OCI-LY1 (cell line): Measurements from ENCODE around the gene MYO16.

Experiments
- H2AFZ ChIP-seq: fragments of 200-600 bp; sonication (generic), shearing (Covaris generic); 2 replicates; pipeline ENCODE4 v1.6.0; 2014; ENCODE audit warnings: antibody characterized with exemption, mild to moderate bottlenecking, low read length
- H3F3A ChIP-seq: fragments of 200-600 bp; sonication (generic), shearing (Covaris generic); 2 replicates; pipeline ENCODE4 v1.6.0; 2014; ENCODE audit warnings: mild to moderate bottlenecking, antibody characterized with exemption, low read length, moderate library complexity; ENCODE audit not compliant: insufficient read depth
- H3K27ac ChIP-seq: fragments of 200-600 bp; sonication (generic); 2 replicates; pipeline ENCODE4 v1.5.1; 2014; ENCODE audit warnings: low read length, mixed run types, mild to moderate bottlenecking, low read depth; ENCODE audit not compliant: poor library complexity, severe bottlenecking
- H3K27me3 ChIP-seq: fragments of 200-600 bp; sonication (generic); 2 replicates; pipeline ENCODE4 v1.6.0; 2014; ENCODE audit warnings: antibody characterized with exemption, mild to moderate bottlenecking, low read length, moderate library complexity; ENCODE audit not compliant: insufficient read depth
- H3K36me3 ChIP-seq: fragments of 200-600 bp; sonication (generic); 2 replicates; pipeline ENCODE4 v1.6.1; 2014; ENCODE audit warnings: mild to moderate bottlenecking, antibody characterized with exemption, low read length, moderate library complexity, mixed read lengths; ENCODE audit not compliant: insufficient read depth
- H3K4me1 ChIP-seq: fragments of 200-600 bp; sonication (generic); 2 replicates; pipeline ENCODE4 v1.5.1; 2014; ENCODE audit warnings: mild to moderate bottlenecking, low read length, moderate library complexity; ENCODE audit not compliant: insufficient read depth, severe bottlenecking
- H3K4me2 ChIP-seq: fragments of 200-600 bp; sonication (generic), shearing (Covaris generic); 2 replicates; pipeline ENCODE4 v1.6.1; 2014; ENCODE audit warnings: low read length
- H3K4me3 ChIP-seq: fragments of 200-600 bp; sonication (generic); 2 replicates; pipeline ENCODE4 v1.5.1; 2014; ENCODE audit warnings: low read length, low read depth, mild to moderate bottlenecking, mixed read lengths; ENCODE audit not compliant: poor library complexity, severe bottlenecking
- H3K79me2 ChIP-seq: fragments of 200-600 bp; shearing (Covaris generic); 2 replicates; pipeline ENCODE4 v1.6.1; 2016; ENCODE audit warnings: mixed run types, low read length, mixed read lengths; ENCODE audit not compliant: insufficient read depth
- H3K9ac ChIP-seq: fragments of 200-600 bp; sonication (generic), shearing (Covaris generic); 2 replicates; pipeline ENCODE4 v1.6.1; 2014; ENCODE audit warnings: mild to moderate bottlenecking, low read length, mixed read lengths
- H3K9me2 ChIP-seq: fragments of 200-600 bp; sonication (generic), shearing (Covaris generic); 2 replicates; pipeline ENCODE4 v1.6.1; 2014; ENCODE audit warnings: low read depth, mild to moderate bottlenecking, low read length, mixed read lengths
- H3K9me3 ChIP-seq: fragments of 200-600 bp; shearing (Covaris generic); 2 replicates; pipeline ENCODE4 v1.6.1; 2014; ENCODE audit warnings: low read length, mixed read lengths
- H4K20me1 ChIP-seq: fragments of 200-600 bp; sonication (generic), shearing (Covaris generic); 2 replicates; pipeline ENCODE4 v1.6.0; 2016; ENCODE audit warnings: mild to moderate bottlenecking, low read length; ENCODE audit not compliant: insufficient read depth
- CTCF ChIP-seq: fragments of 200-600 bp; sonication (generic), shearing (Covaris generic); IDR thresholded peaks from 2 replicates; pipeline ENCODE4 v1.5.1; 2017; ENCODE audit warnings: mild to moderate bottlenecking, antibody characterized with exemption, low read length, moderate library complexity, mixed read lengths
- EZH2 ChIP-seq: fragments of 200-600 bp; sonication (generic), shearing (Covaris generic); IDR thresholded peaks from 2 replicates; pipeline ENCODE4 v1.8.0; 2017; ENCODE audit warnings: borderline replicate concordance, mixed run types, mild to moderate bottlenecking, antibody characterized with exemption, low read length, moderate library complexity, mixed read lengths

Gene MYO16

GRCh38 chr13:109246001-109246400 is 616.6 kb downstream of the MYO16 start:
- no peak overlapping the region for H3K4me3 ChIP-seq

GRCh38 chr13:109249780-109250528 is 620.5 kb downstream of the MYO16 start:
- H4K20me1 ChIP-seq: no peaks in the 10 kb centered on the region
- no peaks in the 10 kb centered on the region for H3K36me3 ChIP-seq
- H3K79me2 ChIP-seq: no peaks in the 10 kb centered on the region
- H3K4me3 ChIP-seq: no peak overlapping the region
- H3K9me3 ChIP-seq: no peaks in the 10 kb centered on the region; the same call in 1 of the 2 replicates
- H3K27ac ChIP-seq: no peak overlapping the region
- TF ChIP-seq EZH2 (no peak), CTCF (no peak)
- no peak overlapping the region for H2AFZ ChIP-seq
- H3K4me2 ChIP-seq: no peak overlapping the region
- no peaks in the 10 kb centered on the region for H3F3A ChIP-seq
- no peak overlapping the region for H3K9ac ChIP-seq
- no peaks in the 10 kb centered on the region for H3K27me3 ChIP-seq
- no peaks in the 10 kb centered on the region for H3K9me2 ChIP-seq
- H3K4me1 ChIP-seq: no peaks in the 10 kb centered on the region

More at GRCh38 chr13:109246001-109246400, 616.6 kb downstream of the MYO16 start:
- Histone ChIP-seq H3K4me2 (no peak overlapping the region), H2AFZ (no peak overlapping the region), H3K4me1 (no peaks in the 10 kb centered on the region), H3F3A (no peaks in the 10 kb centered on the region), H3K9me3 (peaks cover 5% of the 10 kb centered on the region; the same call in 1 of the 2 replicates), H3K27ac (no peak overlapping the region), H3K9me2 (no peaks in the 10 kb centered on the region), H3K9ac (no peak overlapping the region), H4K20me1 (no peaks in the 10 kb centered on the region), H3K36me3 (no peaks in the 10 kb centered on the region), H3K27me3 (no peaks in the 10 kb centered on the region), H3K79me2 (no peaks in the 10 kb centered on the region)
- TF ChIP-seq EZH2 (no peak), CTCF (no peak)

GRCh38 chr13:109251956-109252355 is 622.5 kb downstream of the MYO16 start:
- no peaks in the 10 kb centered on the region for H3K36me3 ChIP-seq
- no peaks in the 10 kb centered on the region; the same call in 1 of the 2 replicates for H3K9me3 ChIP-seq
- H3F3A ChIP-seq: no peaks in the 10 kb centered on the region
- H3K4me1 ChIP-seq: no peaks in the 10 kb centered on the region
- H3K27me3 ChIP-seq: no peaks in the 10 kb centered on the region
- no peak overlapping the region for H3K27ac ChIP-seq
- TF ChIP-seq EZH2: no peak
- no peak for TF ChIP-seq CTCF
- no peaks in the 10 kb centered on the region for H4K20me1 ChIP-seq
- H3K4me2 ChIP-seq: no peak overlapping the region
- no peaks in the 10 kb centered on the region for H3K9me2 ChIP-seq
- no peaks in the 10 kb centered on the region for H3K79me2 ChIP-seq
- H3K4me3 ChIP-seq: no peak overlapping the region
- no peak overlapping the region for H2AFZ ChIP-seq
- no peak overlapping the region for H3K9ac ChIP-seq
